GM21737 (cell line): ENCODE data around the gene BTD.
A peak's percentile ranks its signal among the peaks of the same experiment; 100 is the strongest.
"Not testable (repeated sequence)": the region's sequence is repeated elsewhere in the genome, so short reads cannot be mapped to it uniquely, and the experiment has no call there.

Experiments used
- ATAC-seq: cut with Tn5 transposase; IDR thresholded peaks from one replicate; pipeline ENCODE4 v1.9.1; 2021; ENCODE audit warnings: mild to moderate bottlenecking, moderate library complexity; ENCODE audit not compliant: unreplicated experiment

The BTD gene

DNA sequence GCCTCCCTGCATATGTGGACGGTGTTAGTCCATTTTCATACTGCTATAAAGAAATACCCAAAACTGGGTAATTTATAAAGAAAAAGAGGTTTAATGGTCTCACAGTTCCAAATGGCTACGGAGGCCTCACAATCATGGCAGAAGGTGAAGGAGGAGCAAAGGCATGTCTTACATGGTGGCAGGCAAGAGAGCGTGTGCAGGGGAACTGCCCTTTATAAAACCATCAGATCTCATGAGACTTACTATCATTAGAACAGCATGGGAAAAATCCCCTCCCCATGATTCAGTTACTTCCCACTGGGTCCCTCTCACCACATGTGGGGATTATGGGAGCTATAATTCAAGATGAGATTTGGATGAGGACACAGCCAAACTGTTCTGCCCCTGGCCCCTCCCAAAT is 1.3 kb downstream of the BTD start:
- not testable (repeated sequence) for ATAC-seq

- not testable (repeated sequence) for ATAC-seq
These were observed 3.0 kb downstream of the BTD start for GRCh38 chr3:15604584-15604983.

GRCh38 chr3:15606434-15606891 is 4.9 kb downstream of the BTD start:
- ATAC-seq = no peak

DNA sequence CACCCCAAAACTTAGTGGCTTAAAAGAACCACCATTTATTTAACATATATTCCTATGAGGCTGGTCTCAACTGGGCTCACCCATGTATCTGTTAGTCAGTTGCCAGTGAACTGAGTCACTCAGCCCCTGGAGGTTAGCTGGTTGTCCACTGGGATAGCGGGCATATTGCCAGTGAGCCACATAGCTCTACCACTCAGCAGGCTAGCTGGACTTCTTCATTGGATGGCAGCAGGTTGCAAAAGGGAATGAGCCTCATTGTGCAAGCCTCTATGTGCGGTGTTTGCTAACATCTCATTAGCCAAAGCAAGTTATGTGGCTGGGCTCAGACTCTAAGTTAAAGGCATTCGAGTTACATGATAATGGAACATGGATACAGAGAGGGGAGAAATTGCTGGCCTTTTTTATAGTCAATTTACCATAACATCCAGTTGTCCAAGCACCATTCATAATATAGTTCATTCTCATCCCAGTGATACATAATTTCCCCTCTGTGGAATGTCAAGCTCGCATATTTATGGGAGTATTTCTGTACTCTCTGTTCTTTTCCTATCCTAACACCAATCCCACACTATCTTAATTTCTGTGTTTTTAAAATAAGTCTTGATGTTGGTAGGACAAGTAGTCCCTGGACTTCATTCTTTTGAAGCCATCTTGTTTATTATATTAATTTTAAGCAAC is 8.7 kb downstream of the BTD start:
- ATAC-seq = no peak

DNA sequence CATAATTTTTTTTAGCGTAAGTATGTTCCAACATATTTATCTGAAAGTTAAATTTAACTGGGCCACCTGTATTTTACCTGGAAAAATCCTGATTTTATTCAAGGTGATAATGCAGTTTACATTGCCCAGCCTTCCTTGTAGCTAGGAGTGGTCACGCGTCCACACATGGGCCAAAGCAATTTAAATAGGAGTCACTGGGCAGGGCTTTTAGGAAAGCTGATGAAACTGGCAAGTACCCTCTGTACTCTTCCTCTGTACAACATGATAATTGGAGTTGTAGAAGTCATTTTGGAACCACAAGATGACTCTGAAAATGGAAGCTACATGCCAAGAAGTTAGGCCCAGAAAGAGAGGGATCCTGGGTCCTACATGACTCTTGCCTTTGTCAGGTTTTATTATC is 9.5 kb downstream of the BTD start:
- ATAC-seq = no peak

DNA sequence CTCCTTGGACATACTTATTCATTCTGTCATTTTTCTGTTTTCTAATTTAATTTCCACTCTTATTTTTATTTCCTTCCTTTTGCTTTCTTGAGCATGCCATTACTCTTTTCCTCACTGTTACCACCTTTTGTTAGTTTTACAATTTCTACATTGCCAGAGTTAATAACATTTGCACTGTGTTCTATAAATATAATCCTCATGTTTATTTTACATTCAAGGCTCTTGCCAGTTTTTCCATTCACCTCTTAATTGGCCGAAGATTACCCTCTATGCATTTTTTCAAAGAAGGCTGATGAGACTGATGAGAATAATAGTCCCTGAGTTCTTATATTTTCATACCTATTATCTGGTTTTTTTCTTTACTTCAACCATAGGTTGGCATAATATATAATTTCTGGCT is 10.5 kb downstream of the BTD start:
- no peak for ATAC-seq

DNA sequence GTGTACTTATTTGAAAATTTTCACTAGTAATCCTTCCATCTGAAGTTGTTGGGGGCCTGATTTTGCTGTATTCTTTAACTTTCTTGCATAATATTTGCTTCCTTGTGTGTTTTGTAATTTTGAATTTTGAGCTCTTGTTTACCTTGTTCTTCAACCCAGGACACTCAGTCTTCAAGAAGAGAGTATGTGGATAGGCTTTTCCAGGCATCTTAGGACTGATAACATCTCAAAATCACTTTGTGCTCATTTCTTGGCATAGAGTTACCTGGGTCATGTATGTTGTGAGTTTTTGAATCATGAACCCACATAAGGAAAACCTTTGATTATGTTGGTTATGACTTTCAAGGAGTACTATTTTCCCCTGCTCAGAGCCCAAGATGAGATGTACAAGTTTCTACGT is 13.4 kb downstream of the BTD start:
- no peak for ATAC-seq

- no peak for ATAC-seq
These were observed 14.5 kb downstream of the BTD start for GRCh38 chr3:15616053-15616452.

- ATAC-seq = not testable (repeated sequence)
These were observed 18.3 kb downstream of the BTD start for GRCh38 chr3:15619659-15620464.

DNA sequence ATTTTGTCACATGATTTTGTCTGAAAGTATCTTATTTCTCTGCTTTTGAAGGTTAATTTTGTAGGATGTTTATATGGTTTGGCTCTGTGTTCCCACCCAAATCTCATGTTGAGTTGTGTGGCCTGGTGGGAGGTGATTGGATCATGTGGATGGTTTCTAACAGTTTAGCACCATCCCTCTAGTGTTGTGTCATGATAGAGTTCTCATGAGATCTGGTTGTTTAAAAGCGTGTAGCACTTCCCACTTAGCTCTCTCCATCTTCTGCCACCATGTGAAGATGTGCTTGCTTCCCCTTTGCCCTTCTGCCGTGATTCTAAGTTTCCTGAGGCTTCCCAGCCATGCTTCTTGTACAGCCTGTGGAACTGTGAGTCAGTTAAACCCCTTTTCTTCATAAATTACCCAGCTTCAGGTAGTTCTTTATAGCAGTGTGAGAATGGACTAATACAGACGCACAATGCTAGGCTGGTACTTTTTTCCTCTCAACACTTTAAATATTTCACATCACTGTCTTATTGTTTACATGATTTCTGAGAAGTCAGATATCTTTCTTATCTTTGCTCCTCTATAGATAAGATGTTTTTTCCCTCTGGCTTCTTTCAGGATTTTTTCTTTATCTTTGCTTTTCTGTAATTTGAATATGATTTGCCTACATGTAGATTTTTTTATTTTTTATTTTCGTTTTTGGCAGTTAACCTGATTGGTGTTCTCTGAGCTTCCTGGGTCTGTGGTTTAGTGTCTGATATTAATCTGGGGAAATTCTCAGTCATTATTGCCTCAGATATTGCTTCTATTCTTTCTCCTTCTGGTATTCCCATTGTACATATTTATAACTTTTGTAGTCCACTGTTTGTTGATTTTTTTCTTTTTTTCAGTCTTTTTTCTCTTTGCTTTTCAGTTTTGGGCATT is 22.2 kb downstream of the BTD start:
- ATAC-seq = no peak

DNA sequence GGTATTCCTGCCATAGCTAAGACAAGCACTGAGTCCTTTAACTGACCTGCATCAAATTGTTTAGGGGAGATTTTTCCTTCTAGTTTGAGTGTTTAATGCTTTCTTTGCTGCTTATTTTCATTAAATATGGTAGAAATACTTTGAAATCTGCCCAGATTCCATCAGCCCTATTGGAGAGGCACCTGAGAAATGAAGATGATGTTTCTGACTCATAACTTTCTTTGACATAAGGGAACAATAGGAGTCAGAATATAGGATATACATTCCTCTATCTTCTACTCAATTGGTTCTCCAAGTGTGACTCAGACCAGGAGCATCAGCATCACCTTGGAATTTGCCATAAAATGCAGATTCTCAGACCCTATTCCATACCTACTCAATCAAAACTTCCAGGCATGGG is 27.4 kb downstream of the BTD start:
- no peak for ATAC-seq

DNA sequence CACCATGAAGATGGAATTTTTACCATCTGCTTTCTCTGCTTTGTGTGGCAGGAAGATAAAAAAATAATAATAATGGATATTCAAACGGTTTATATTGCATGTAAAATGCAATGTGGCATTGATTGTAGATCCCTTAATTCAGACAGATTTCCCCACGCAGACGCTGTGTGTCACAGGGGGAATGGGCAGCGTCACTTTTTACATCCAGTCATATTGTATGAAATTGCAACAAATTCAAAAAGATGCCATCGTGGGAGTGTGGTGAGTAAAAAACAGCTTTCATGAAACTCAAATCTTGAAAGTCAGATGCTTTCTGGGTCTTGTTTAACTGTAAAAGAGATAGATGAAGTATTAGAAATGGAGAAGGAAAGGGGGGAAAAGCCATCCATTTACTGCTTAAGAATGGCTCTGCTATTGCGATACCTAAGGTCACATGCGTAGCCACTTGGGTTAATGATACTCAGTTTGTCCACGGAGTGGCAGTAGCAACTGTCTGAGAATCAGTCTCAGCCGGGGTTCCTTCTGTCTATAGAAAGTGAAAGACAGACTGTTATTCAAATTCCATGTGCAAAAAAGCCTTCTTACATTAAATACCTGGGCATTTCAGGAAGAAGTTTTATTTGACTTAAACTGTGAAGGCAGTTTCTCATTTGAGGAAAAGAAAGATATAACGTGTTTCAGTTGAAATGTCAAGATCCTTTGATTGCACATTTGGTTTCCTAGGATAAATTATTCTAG is 28.5 kb downstream of the BTD start:
- peak; percentile 93 for ATAC-seq

DNA sequence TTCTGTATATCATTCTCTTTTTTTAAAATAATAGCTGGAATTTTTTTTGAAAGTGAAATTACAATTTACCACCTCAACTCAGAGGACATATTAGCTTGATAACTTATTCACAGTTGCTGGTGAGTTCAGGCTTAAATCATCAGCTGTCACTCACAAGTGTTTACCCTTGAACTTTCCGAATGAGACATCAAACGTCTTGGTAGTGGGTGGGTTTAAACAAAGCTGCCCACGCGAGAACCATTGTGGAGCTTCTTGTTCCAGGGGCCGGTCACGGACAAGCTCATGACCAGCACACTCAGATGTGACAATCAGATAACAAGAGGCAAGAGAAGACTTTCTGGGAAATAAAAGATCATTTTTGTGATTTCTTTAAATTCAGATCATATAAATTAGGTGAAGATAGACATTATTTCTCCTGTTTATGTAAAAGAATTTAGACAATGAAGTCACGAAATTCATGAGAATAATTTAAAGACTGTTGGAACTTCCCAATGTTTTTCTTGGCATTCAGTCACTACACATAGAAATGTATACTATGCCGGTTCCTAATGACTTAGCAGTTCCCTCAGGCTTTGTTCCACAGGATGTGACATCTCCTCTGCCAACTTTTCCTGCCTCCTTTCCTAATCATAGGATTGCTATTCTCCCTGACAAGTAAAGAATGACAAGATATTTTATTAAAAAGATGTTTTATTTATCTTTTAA is 29.3 kb downstream of the BTD start:
- ATAC-seq = peak; percentile 27

DNA sequence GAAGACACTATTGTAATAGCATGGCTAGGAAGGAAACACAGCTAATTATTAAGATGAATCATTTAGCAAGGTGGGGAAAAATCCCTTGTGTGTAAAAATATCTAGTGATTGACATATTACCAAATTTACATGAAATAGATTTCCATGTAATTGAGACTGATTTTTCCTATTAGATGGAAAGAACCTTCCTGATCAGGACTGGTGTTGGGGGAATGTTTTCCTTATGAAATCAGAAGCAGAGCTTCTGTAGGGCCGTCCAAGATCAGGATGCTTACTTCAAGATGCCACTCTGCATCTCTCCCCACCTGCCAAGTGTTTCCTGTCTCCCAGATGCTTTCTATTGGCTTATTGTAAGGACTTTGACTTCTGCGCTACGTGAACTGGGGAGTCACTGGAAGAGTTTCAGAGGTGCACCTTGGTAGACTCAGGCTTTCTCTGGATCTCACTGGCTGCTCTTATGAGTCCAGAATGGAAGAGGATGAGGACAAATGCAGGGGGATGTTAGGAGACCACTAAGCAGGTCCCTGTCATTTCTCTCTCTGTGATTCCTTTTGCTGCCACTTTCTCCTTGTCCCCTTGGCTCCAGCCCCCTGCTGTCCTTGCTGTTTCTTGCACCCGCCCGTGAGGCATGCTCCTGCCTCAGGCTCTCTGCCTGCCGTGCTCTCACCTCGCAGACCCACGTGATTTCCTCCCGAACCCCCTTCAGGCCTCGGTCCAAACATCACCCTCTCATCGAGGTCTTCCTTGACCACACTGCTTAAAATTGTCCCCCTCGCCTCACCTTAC is 30.1 kb downstream of the BTD start:
- no peak for ATAC-seq

- no peak for ATAC-seq
These were observed 30.7 kb downstream of the BTD start for GRCh38 chr3:15632212-15632580.

DNA sequence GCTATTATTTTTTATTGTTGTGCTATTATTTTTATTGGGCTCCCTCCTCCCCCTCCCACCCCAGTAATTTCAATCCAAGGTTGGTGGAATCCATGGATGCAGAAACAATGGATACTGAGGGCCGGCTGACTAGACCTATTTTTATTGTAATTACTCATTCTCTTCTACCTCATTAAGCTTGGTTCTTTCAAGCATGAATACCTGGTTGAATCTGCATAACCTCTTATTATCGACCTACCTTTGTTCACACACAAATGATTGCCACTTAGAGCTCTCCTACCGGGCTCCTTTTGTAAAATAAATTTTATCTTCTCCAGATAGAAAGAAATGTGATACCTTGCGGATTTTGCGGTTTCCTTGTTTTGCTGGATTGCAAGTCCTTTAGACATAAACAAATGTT is 31.6 kb downstream of the BTD start:
- no peak for ATAC-seq

GRCh38 chr3:15633766-15634598 is 32.4 kb downstream of the BTD start:
- no peak for ATAC-seq

DNA sequence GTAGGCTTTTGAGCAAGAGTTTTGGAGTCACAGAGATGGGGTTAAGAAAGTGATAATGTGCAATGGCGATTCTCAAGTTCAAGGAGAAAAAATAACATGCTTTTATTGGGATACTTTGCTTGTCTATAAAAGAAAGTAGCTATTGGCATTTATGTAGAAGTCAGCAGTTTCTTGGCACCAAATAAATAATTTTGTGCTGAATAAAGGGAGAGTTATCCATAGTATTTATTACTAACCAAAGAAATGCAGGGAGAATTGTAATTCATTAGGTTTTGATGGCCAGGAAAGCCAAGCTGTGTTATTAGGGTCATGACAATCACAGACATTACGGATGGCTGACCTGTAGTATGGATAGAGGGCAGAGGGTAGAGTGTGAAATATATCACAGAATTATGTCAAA is 33.1 kb downstream of the BTD start:
- no peak for ATAC-seq
